GM12865 (cell line): ENCODE results near the gene MAD1L1.
"Not testable (repeated sequence)": the region's sequence is repeated elsewhere in the genome, so short reads cannot be mapped to it uniquely, and the experiment has no call there.

Experiments
- DNase-seq: peaks from one replicate; pipeline ENCODE4 v3.0.0; 2010; ENCODE audit warnings: low read depth
- H3K4me3 ChIP-seq: 2 replicates; pipeline ENCODE4 v1.5.1; 2011; ENCODE audit warnings: mild to moderate bottlenecking, low read depth, low read length, control low read depth
- CTCF ChIP-seq: IDR thresholded peaks from 2 replicates; pipeline ENCODE4 v1.5.1; 2011; ENCODE audit warnings: low read length, control low read depth, low read depth, inconsistent platforms; ENCODE audit not compliant: insufficient read depth; ENCODE audit errors: missing control alignments

The MAD1L1 gene

GRCh38 chr7:1978656-1979590 lies 253.8 kb downstream of the MAD1L1 start:
- DNase-seq: no peak
- TF ChIP-seq CTCF: no peak
- no peak overlapping the region for H3K4me3 ChIP-seq

DNA sequence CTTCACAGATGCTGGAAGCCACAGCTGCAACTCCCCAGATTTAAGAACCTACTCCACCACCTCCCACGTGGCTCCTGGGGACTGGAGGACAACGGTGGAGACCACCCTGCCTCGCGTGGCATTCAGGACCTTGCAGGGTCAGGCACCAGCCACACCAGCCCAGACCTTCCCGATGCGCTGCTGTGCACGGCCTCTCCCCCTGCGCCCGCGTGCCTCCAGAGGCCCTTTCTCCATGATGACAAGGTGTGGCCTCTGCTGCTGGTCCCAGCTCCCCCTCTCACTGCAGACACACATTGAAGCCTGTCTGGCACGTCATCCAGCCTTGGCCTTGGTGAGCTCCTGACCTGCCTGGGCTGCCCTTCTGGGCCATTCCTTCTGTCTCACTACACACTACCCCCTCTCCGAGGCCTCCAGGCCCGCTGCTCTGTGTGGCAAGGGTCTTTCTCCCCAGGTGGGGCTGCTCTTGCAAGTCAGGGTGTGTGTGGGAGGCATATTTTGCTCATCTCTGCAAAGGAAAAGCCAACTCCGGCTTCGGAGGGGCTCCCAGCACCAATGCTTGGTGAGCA lies 254.8 kb downstream of the MAD1L1 start:
- DNase-seq: no peak
- H3K4me3 ChIP-seq: no peak overlapping the region
- no peak for TF ChIP-seq CTCF

DNA sequence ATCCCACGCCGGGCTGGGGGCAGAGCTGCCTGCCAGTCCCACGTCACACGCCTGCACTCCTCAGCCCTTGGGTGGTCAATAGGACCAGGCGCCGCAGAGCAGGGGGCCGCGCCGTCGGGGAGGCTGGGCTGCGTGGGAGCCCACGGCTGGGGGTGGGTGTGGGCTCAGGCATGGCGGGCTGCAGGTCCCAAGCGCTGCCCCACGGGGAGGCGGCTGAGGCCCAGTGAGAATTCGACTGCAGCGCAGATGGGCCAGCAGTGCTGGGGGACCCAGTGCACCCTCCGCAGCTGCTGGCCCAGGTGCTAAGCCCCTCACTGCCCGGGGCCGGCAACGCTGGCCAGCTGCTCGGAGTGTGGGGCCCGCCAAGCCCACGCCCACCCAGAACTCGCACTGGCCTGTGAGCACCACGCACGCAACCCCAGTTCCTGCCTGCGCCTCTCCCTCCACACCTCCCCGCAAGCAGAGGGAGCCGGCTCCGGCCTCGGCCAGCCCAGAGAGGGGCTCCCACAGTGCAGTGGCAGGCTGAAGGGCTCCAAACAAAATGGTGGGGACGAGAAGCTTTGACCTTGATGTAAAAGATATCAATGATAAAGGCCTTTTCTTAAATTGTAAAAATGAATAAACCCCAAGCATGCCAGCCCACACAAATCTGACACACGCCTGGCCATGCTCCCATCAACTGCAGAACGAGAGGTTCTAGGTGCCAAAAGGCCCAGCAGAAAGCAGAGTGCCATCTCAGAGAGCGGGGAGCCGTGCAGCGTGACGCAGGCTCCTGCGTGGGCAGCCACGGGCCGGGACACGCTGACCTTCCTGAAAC lies 255.5 kb downstream of the MAD1L1 start:
- no peak overlapping the region for H3K4me3 ChIP-seq
- no peak for TF ChIP-seq CTCF
- DNase-seq: no peak

GRCh38 chr7:1976521-1976920 lies 256.2 kb downstream of the MAD1L1 start:
- not testable (repeated sequence) for DNase-seq, H3K4me3 ChIP-seq

- DNase-seq: no peak
- H3K4me3 ChIP-seq: no peak overlapping the region
These were observed 257.2 kb downstream of the MAD1L1 start for GRCh38 chr7:1975581-1975980.

GRCh38 chr7:1975179-1975578 lies 257.6 kb downstream of the MAD1L1 start:
- no peak for DNase-seq
- no peak for TF ChIP-seq CTCF
- no peak overlapping the region for H3K4me3 ChIP-seq

More at GRCh38 chr7:1975581-1975980, 257.2 kb downstream of the MAD1L1 start:
- TF ChIP-seq CTCF: no peak
